NCI-H526 (cell line): ENCODE measurements around the gene ARHGEF1.
"Not testable (repeated sequence)": the region's sequence is repeated elsewhere in the genome, so short reads cannot be mapped to it uniquely, and the experiment has no call there.

Experiments
- DNase-seq, 2 experiments: peaks; one replicate each; lab custom pipeline; 2025; lab: John Stamatoyannopoulos, UW

Gene ARHGEF1

DNA sequence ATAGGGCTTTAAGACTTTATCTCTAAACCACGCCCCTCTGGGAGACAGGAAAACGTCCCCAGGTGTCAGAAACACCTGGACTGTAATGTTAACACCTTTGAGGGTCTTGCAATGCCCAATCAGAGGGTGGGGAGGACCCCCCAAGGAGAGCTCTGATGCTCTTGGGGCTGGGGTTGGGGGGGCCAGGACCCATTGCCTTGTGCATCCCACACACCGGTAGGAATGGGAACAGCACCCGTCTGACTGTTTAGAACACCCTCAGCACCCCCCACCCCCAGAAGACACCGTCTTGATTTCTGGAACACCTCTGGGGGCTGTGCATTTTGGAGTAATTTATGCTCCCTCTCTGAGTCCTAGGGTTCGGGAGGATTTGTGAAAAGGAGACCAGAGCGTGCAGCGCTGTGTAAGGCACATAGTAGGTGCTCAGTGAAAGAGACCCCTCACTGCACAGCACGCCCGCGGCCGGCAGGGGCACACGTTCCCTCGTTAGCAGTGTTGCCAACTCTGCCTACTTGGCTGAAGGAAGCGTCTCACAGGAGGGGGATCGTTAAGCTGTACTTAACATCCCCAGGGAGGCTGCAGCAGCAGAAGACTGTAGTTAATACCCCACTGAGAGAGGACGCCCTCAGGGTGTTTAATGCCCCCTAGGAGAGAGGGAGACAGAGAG is 48.1 kb downstream of the ARHGEF1 start:
- peak in 1 of 2 experiments; percentile 48 for DNase-seq

DNA sequence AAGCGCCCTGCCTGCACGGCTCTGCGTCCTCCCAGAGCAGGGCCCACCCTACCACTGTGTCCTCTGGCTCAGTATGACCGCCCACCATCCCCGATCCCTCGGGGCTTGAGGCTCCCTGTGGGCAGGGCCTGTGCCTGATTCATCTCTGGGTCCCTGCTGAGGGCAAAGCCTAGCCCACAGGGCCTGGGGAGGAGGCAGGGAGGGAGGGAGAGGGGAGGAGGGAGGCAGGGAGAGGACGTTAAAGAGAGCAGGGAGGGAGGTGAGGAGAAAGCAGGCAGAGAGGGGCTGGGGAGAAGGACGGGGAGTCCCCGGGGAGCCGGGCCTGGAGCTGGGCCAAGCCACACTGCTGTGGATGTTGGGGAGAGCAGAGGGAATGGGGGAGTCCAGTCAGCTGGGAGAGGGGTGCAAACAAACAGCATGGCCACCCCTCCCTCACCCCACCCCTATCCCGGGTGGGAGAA is 49.3 kb downstream of the ARHGEF1 start:
- DNase-seq, result no peak

DNA sequence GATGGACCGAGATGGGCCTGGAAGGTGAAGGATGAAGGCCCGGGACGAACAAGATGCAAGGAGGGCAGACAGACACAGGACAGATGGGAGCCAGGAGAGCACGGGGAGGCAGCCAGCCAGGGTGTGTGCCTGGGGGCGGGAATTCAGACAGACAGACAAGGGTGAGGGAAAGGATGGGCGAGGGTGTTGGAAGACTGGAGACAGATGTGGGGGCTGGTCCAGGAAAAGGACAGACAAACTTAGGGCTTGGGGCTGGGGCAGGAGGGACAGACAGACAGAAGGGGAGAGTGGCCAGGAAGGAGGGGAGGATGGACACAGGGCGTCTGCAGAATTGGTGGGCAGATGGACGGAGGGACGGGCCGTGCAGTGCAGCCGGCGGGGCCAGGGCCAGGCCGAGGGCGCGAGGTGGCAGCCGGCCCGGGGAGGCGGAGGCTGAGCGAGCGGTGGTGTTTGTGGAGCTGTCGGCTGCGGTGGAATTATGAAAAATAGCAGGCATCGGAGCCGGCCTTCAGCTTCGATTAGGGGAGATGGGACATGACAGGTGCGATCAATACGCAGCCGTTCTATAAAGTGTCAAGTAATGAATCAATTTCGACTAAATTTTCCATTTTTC is 49.8 kb downstream of the ARHGEF1 start:
- DNase-seq, result peak in 1 of 2 experiments; percentile 66

DNA sequence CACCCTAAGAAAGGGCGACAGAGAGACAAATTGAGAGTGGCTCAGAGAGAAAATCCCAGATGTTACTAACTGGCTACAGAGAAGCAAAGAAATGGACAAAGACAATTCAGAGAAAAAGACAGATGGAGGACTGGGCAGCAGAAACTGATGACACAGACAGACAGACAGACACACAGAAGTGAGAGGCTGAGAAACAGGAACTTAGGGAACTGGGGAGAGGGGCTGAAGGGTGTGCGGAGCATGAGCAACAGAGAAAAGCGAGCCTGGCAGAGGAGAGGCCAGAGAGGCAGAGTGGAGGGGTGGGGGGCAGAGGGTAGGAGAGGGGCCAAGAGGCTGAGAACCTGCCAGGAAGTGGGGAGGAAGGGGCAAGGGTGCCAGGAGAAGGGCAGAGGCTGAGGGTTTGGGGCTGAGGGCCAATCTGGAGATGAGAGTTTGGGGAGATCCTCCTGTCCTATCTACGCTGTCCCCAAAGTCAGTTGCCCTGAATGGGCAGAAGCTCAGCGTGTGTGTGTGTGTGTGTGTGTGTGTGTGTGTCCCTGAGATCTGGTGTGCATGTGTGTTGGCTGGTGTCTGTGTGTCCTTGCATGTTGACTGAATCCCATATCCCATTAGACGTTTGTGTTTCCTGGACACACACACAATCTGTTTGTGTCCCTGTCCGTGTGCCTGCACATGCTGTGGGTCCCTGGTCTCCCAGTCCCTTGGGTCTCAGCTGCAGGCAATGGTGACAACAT is 50.9 kb downstream of the ARHGEF1 start:
- no peak for DNase-seq

DNA sequence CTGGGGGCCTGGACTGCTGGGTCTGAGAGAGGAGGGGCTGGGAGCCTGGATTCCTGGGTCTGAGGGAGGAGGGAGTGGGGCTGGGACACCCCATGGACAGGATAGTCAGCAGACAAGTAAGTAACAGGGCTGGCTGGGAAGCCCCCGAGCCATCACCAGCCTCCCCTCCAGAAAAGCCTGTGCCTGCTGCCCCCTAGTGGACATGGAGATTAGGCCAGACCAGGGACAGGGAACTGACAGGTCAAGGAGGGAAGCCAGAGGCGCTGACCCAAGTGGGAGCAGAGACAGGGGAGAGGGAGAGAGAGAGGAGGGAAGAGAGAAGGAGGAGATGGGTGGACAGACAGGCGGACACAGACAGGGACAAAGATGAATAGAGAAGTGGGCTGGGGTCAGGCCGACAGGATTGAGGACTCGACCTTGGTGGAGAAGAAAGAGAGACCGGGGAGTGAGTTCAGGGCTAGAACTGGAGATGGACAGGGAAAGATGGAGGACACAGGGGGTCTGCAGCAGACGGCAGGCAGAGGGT is 51.9 kb downstream of the ARHGEF1 start:
- DNase-seq, result peak; percentile 72 to 88

DNA sequence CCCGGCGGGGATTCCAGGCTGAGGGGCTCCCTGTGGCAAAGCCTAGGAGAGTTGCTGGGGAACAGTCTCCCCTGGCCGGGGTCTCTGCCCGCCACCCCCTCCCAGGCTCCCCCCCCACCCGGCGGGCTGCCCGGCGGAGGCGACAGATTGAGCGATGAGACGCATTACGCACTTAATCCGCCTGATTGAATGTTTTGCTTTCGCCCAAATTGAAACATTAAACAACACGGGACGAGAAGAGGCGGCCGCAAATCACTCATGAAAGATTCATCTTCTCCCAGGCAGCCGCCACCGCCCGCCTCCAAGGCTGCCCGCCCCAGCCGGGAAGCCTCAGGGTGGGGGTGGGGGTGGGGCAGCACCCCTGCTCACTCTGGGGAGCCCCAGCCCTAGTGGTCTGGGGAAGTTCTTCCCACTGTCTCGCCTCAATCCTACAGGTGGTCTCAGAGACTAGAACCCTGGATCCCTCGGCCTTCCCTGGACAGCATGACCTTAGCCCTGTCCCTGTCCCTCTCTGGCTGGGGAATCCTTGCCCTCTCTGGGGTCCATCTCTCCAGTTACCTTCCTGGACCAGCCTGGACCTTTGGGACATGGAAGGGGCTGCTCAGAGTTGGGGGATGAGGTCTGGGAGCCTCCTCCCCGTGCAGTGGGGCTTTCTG is 52.9 kb downstream of the ARHGEF1 start:
- no peak for DNase-seq

DNA sequence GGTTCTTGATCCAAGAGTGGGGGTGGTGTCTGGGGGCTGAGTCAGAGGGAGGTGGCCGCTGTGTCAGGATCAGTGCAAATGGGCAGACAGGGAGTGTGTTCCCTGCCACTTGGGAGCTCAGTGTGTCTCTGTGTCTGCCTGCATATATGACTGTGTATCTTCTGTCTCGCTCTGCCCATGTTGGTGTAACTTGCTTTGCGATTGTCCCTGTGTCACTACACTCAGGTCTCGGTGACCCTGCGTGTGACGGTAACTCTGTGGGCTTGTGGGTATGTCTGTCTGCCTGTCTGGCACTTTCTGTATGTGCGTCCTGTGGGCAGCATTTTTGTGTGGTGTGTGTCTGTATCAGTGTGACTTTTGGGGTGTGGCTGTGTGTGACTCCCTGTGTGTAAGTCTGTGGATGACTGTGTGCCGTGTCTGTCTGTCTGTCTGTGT is 53.4 kb downstream of the ARHGEF1 start:
- DNase-seq, result no peak

DNA sequence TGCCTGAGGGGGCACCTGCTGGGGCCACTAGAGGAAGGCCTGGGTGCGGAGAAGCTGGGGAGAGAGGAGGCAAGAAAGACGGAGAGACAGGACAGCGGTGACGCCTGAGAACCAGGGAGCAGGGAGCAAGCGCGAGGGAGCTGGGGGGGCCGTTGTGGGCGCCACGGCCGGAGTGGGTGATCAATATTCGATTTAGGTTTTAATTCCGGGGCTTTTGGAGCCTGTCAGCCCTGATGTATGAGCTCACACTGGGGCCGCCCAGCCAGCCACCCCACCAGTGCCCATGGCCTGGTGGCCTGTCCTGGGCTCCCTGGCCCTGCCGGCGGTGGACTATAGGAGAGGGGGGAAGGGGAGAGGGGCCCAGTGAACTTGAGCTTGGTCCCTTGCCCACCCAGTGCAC is 54.0 kb downstream of the ARHGEF1 start:
- DNase-seq, result no peak

DNA sequence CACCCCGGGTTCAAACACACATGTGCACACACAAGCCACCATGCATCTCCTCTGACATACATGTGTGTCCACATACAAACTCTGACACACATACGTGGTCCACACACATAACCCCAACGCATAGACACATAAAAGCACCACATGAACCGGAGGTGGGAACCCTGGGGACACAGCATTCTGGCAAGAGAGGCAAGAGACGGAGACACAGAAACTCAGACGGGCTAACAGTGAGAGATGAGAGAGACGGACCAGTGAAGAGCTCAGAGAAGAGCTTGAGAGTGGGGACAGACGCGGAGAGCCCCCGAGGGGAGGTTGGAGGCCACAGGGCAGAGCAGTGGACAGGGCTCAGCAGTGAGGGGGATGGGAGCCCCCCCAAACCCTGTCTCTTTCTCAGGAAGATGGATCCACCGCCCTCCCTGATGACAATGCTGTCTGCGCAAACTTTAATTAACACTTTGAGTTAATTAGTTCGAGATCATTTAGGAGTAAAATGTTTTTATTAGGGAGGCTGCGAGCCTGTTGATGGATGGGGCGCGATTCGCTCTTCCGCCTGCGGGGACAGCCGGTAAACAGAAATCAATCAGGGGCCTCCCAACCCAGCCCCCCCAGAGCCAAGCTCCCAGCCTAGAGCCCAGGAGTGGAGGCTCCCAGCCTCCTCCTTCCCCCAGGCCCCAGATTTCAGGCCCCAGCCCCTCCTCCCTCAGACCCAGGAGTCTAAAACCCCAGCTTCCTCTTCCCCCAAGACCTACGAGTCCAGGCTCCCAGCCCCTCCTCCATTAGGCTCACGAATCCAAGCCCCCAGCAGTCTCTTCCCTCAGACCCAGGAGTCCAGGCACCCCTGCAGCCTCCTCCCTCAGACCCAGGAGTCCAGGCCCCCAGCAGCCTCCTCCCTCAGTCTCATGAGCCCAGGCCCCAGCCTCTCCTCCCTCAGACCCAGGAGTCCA is 54.8 kb downstream of the ARHGEF1 start:
- peak in 1 of 2 experiments; percentile 57 for DNase-seq

DNA sequence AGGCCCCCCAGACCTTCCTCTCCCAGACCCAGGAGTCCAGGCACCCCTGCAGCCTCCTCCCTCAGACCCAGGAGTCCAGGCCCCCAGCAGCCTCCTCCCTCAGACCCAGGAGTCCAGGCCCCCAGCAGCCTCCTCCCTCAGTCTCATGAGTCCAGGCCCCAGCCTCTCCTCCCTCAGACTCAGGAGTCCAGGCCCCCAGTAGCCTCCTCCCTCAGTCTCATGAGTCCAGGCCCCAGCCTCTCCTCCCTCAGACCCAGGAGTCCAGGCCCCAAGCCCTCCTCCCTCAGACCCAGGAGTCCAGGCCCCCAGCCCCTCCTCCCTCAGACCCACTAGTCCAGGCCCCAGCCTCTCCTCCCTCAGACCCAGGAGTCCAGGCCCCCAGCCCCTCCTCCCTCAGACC is 56.2 kb downstream of the ARHGEF1 start:
- not testable (repeated sequence) for DNase-seq

DNA sequence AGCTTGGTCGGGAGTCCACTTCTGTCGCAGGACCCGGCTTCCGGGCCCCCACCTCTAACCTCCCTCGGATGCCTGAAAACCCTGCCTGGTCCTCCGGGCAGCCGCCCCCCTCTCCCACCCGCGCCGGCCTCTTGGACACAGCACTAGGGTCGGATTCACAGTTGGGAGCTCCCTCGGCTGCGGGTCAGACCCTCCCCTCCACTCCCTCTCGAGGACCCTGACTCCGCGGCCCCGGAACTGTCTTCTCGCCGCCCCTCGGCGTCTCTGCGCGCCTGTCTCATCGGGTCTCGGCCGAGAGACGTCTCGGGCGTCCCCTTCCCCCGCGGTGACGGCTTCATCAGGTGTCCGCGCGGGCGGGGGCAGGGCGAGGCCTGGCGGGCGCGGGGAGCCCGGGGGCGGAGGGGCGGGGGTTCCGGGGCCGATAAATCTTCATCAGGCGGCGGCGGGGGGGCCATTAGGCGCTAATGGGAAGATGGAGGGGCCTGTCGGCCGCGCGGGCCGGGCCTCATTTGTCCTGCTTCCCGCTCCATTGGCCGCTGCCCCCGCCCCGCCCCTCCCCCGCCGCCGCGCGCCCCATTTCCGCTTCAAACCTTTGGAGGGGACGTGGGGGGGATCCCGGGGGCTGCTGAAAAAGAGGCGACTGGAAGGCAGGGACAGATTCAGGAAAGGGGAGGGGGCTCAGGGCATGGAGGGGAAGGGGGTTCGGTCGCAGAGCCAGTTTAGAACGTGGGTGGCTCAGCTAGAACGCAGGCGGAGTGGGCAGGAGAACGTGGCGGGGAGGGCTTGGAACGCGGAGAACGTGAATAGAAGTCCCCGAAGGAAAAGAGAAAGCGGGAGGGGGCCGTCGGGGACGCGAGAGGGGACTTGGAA is 57.1 kb downstream of the ARHGEF1 start:
- DNase-seq, result peak in 1 of 2 experiments; percentile 61

DNA sequence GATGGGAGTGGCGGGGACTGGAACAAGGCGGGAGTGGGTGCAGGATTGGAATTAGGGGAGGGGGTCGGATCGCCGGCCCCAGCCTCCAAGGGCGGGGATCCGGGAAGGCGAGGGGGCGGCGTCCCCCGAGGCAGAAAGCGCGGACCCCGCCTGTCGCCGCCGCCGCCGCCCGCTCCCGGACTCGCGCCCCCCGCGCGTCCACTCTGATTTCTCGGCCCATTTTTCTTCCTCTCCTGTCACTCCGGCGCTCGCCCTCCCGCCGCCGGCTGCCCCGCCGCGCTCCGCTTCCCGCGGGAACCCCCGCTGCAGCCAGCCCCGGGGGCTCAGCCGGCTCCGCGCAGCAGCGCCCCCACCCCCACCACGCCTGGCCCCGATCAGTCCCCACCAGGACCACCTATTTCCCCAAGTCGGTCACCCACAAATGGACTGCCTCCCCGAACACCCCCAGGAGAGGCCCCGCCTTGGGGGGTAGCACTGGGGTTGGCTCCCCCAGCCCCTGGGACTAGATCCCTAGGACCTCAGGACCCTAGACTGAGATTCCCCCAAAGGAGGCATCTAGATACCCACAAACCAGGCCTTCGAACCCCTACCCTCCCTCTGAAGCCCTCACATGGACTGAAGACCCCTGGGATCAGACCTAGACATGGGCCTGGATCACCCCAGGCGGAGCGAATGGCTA is 57.9 kb downstream of the ARHGEF1 start:
- no peak for DNase-seq

DNA sequence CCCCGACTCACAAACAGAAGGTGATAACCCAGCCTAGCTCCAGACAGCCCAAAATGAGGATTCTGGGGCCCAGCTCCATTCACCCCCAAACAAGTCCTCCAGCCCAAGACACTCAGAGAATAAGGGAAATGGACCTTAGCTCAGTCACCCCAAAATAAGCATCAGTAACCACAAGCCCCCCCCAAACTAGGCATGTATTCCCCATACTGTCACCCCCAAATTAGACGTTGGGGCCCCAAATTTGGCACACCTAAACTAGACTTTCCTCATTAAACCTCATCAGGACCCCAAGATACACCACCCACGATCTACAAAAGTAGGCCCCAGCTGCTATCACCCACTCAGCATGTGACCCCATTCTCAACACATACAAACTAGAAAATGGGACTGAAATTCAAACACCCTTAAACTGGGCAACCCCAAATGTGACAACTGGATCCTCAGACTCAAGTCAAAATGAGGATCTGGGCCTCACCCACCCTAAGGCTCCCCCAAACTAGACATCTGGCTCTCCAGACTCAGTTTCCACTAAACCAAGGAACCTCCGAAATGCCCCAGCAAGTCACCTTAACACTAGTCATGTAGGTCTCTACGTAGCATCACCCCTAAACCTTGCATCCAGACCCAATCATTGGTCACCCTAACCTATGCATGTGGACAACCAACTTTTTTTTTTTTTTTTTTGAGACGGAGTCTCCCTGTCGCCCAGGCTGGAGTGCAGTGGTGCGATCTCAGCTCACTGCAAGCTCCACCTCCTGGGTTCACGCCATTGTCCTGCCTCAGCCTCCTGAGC is 58.6 kb downstream of the ARHGEF1 start:
- no peak for DNase-seq

DNA sequence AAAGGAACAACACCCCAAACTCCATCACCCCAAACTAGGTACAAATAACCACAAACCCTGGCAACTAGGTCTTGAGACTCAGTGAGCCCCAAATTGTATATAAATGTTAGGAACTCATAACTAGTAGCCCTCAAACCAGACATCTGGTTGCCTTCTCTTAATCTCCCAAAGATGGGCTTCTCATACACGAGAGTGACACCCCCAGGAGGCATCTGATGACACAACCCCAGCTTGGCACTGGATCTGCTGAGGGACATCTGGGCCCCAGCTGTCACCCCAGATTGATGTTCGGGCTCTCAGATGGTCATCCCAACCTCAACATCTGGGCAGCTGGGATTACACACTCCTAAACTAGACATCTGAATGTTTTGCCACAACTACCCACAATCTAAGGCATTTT is 61.4 kb downstream of the ARHGEF1 start:
- no peak for DNase-seq

DNA sequence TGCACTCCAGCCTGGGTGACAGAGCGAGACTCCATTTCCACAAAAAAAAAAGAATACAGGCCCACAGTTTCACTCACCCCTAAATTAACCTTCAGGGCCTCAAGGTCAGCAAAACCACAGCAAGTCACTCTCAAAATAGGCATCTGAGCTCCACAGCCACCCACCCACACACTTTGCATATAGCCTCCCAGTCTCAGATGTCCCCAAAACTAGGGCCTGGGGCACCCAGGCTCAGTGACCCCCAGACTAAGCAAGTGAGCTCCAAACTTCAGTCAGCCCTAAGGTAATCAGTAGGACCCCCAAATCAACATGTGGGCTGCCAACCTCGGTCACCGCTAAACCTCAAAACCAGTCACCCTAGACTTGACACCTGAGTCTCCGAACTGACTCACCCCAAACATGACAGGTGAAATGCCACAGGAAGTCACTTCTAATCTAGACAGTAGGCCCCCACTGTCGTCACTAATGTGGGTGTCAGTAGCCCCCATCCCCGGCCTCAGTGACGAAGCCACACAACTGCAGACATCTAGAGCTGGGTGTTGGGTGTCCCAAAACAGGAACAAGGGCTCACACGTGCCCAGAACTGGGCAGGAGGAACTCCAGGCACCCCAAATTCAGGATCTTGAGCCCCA is 62.3 kb downstream of the ARHGEF1 start:
- no peak for DNase-seq

DNA sequence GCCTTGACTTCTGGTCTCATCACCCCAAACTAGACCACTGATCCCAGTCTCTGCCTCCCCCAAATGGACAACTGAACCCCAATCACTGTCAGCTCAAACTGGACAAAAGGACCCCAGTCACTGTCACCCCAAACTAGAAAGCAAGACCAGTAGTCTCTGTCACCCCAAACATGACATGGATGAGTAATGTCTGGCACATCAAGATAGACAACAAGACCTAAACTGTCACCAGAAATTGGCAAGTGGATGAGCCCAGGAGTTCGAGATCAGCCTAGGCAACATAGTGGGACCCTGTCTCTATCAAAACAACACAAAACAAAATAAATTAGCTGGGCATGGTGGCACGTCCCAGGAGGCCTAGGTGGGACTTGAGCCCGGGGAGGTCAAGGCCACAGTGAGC is 64.1 kb downstream of the ARHGEF1 start:
- DNase-seq, result no peak

DNA sequence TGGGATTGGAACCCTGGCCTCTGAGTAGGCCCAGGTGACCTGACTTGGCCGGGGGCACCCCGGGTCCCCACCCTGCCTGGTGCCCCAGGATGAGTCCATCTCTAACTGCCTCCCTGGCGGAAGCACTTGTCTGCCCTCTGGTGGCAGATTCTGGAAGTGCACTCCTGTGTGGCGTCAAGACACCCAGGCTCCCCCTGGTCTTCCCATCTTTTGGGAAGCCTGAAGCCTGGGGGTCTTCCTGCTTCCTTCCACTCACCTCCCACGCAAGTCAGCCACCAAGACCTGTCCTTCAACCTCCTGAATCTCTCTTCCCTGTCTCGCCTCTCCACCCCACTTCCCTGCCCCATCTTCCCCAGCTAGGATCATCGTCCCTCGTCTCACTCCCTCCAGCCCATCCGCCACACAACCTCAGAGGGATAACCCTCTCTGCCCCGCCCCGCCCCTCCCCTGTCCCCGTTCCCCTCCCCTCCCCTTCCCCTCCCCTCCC is 68.7 kb downstream of the ARHGEF1 start:
- DNase-seq, result peak; percentile 46 to 92

DNA sequence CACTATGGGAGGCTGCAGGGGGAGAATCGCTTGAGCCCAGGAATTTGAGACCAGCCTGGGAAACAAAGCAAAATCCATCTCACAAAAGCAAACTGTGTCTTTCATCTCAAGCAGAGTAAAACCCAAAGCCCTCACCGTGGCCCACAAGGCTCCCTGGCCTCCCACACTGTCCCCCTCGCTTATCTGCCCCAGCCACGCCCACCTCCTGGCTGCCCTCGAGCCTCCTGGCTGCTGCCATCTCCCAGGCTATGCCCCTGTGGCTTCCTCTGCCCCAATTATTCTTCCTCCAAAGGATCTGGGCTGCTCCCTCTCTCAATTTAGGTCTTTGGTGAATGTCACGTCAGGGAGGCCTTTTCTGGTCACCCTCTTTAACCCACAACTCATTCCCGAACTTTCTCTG is 72.5 kb downstream of the ARHGEF1 start:
- DNase-seq, result no peak
